ENCODE results near the gene RNFT2.

The RNFT2 gene

GRCh38 chr12:116737774-116738657 lies at the start of gene RNFT2, which contains the start of gene SPRING1:
TSS of gene RNFT2 (plus strand) at chr12:116738315. CDS start at chr12:116740498, 2,183 bp downstream.
TSS of gene SPRING1 (minus strand) at chr12:116738069. CDS start at chr12:116737900, 169 bp downstream.
- peak; percentile 96 for DNase-seq

GRCh38 chr12:116689521-116689920 lies 48.6 kb upstream of the RNFT2 start:
- DNase-seq: no peak

- no peak for DNase-seq
Observed at GRCh38 chr12:116689979-116690744, 48.0 kb upstream of the RNFT2 start.

- no peak for DNase-seq
Observed at GRCh38 chr12:116691205-116691604, 46.9 kb upstream of the RNFT2 start.

GRCh38 chr12:116691636-116692035 lies 46.5 kb upstream of the RNFT2 start:
- DNase-seq: no peak

GRCh38 chr12:116692605-116693004 lies 45.5 kb upstream of the RNFT2 start:
- DNase-seq: no peak

- no peak for DNase-seq
Observed at GRCh38 chr12:116693286-116694227, 44.6 kb upstream of the RNFT2 start.

- DNase-seq: no peak
Observed at GRCh38 chr12:116694653-116695463, 43.3 kb upstream of the RNFT2 start.

GRCh38 chr12:116695464-116695725 lies 42.7 kb upstream of the RNFT2 start:
- no peak for DNase-seq

- no peak for DNase-seq
Observed at GRCh38 chr12:116697305-116697704, 40.8 kb upstream of the RNFT2 start.

- DNase-seq: no peak
Observed at GRCh38 chr12:116697716-116698115, 40.4 kb upstream of the RNFT2 start.

- DNase-seq: no peak
Observed at GRCh38 chr12:116698116-116698515, 40.0 kb upstream of the RNFT2 start.

- no peak for DNase-seq
Observed at GRCh38 chr12:116698554-116699075, 39.5 kb upstream of the RNFT2 start.

- no peak for DNase-seq
Observed at GRCh38 chr12:116700066-116700465, 38.0 kb upstream of the RNFT2 start.

GRCh38 chr12:116701432-116701831 lies 36.7 kb upstream of the RNFT2 start:
- DNase-seq: no peak

- DNase-seq: no peak
Observed at GRCh38 chr12:116703214-116703795, 34.8 kb upstream of the RNFT2 start.

- no peak for DNase-seq
Observed at GRCh38 chr12:116707751-116708150, 30.4 kb upstream of the RNFT2 start.

- peak; percentile 13 for DNase-seq
Observed at GRCh38 chr12:116708826-116709756, 29.0 kb upstream of the RNFT2 start.

GRCh38 chr12:116709768-116710167 lies 28.3 kb upstream of the RNFT2 start:
- no peak for DNase-seq
